Thyroid gland (tissue), 4 donors: Measurements from ENCODE around the gene NEMP1. TPM values are rescaled to one million over a fixed set of nuclear protein-coding genes. Genes with fewer than 3 reads are reported as not detected.

Source experiments
- DNase-seq, 2 donors: peaks; one replicate each; pipeline ENCODE4 v3.0.0-alpha.2; 2019
- H3K27ac ChIP-seq, 3 donors: fragments of 200-600 bp; sonication (generic); 1 replicate in 2 of 3; 2 replicates in 1 of 3; pipeline ENCODE4 v1.5.1; 2016 to 2019; ENCODE audit warnings: mild to moderate bottlenecking in 1 of 3, moderate library complexity in 1 of 3
- H3K27me3 ChIP-seq: fragments of 200-600 bp; sonication (generic); one replicate; pipeline ENCODE4 v1.5.1; 2019
- H3K36me3 ChIP-seq, 2 donors: fragments of 200-600 bp; sonication (generic); one replicate each; pipeline ENCODE4 v1.5.1; 2016 to 2019
- H3K4me1 ChIP-seq, 2 donors: fragments of 200-600 bp; sonication (generic); one replicate each; pipeline ENCODE4 v1.5.1; 2017 to 2019
- H3K4me3 ChIP-seq, 3 donors: fragments of 200-600 bp; sonication (generic); replicated peaks in 1 of 3; 1 replicate in 2 of 3; 2 replicates in 1 of 3; pipeline ENCODE4 v1.5.1; 2016; ENCODE audit warnings: mild to moderate bottlenecking in 1 of 3
- H3K9me3 ChIP-seq: fragments of 200-600 bp; sonication (generic); one replicate; pipeline ENCODE4 v1.5.1; 2017
- CTCF ChIP-seq, 6 experiments: fragments of 200-600 bp in 3 of 6; fragments of 450-650 bp in 3 of 6; sonication (generic) in 3 of 6; IDR thresholded peaks; one replicate each; pipeline ENCODE4 v1.5.1; 2016 to 2019; ENCODE audit warnings: antibody characterized with exemption in 6 of 6, mild to moderate bottlenecking in 2 of 6, inconsistent platforms in 1 of 6, moderate library complexity in 1 of 6
- POLR2A ChIP-seq, 2 donors: fragments of 450-650 bp; IDR thresholded peaks; one replicate each; pipeline ENCODE4 v1.6.1; 2017; ENCODE audit warnings: antibody characterized with exemption in 2 of 2, mild to moderate bottlenecking in 2 of 2, moderate library complexity in 1 of 2
- WGBS, 2 donors: methylation state at CpG; one replicate each; pipeline ENCODE4 v1.1.5; 2017; 5-methylcytosine and 5-hydroxymethylcytosine counted together
- intact Hi-C: fragments of 100-400 bp; cut with DNase I; formaldehyde crosslinking; loops from one replicate; pipeline ENCODE4 v1.15.1; 2023
- total RNA-seq, 4 donors: library from RNA; depleted of rRNA; stranded (reverse); fragments of >200 nt; gene quantifications; one replicate each; pipeline ENCODE4 v1.2.3, GENCODE V29; 2016

The NEMP1 gene
- total RNA-seq, 4 donors from 2014 or later: 5.6 to 10.9 (median 9.2) TPM

GRCh38 chr12:57106021-57106708, 27.6 kb upstream of the NEMP1 start:
- no peak for DNase-seq
- Histone ChIP-seq H3K4me3 (no peak overlapping the region), H3K27me3 (no peaks in the 10 kb centered on the region), H3K27ac (no peak overlapping the region), H3K9me3 (no peaks in the 10 kb centered on the region), H3K36me3 (peaks cover 20 to 30% of the 10 kb centered on the region in 2 donors), H3K4me1 (peaks cover 7 to 23% of the 10 kb centered on the region in 2 donors)
- intact Hi-C loops: no loop called here
- WGBS, 2 donors: 84 to 86% methylated on average over 7 to 9 of the region's 9 CpGs
- TF ChIP-seq POLR2A (IDR thresholded peaks at IDR 0.05): no peak

- TF ChIP-seq POLR2A (IDR thresholded peaks at IDR 0.05) (no peak), CTCF (IDR thresholded peaks at IDR 0.05) (no peak)
- H3K4me1 ChIP-seq: peaks cover 7 to 23% of the 10 kb centered on the region in 2 donors
- H3K4me3 ChIP-seq: no peak overlapping the region
- H3K27ac ChIP-seq: no peak overlapping the region
- H3K27me3 ChIP-seq: no peaks in the 10 kb centered on the region
- 93 to 96% methylated on average over 9 to 13 of the region's 14 CpGs for WGBS, 2 donors
- H3K36me3 ChIP-seq: peaks cover 20 to 30% of the 10 kb centered on the region in 2 donors
- no peak for DNase-seq
- intact Hi-C loops: no loop called here
- H3K9me3 ChIP-seq: no peaks in the 10 kb centered on the region
Observed at GRCh38 chr12:57105011-57105753, 26.6 kb upstream of the NEMP1 start.

GRCh38 chr12:57104292-57104910, 25.8 kb upstream of the NEMP1 start:
- peaks cover 0 to 16% of the 10 kb centered on the region in 2 donors for H3K4me1 ChIP-seq
- H3K27me3 ChIP-seq: no peaks in the 10 kb centered on the region
- H3K27ac ChIP-seq: no peak overlapping the region
- H3K9me3 ChIP-seq: no peaks in the 10 kb centered on the region
- TF ChIP-seq CTCF (IDR thresholded peaks at IDR 0.05) (no peak), POLR2A (IDR thresholded peaks at IDR 0.05) (no peak)
- 94 to 95% methylated on average over 12 of the region's 12 CpGs for WGBS, 2 donors
- H3K36me3 ChIP-seq: peaks cover 24 to 34% of the 10 kb centered on the region in 2 donors
- DNase-seq: no peak
- H3K4me3 ChIP-seq: no peak overlapping the region
- intact Hi-C loops: no loop called here

GRCh38 chr12:57103856-57104255, 25.3 kb upstream of the NEMP1 start:
- WGBS, 2 donors: 93 to 95% methylated on average over 7 of the region's 7 CpGs
- intact Hi-C loops: no loop called here
- no peak for DNase-seq
- TF ChIP-seq POLR2A (IDR thresholded peaks at IDR 0.05) (no peak), CTCF (IDR thresholded peaks at IDR 0.05) (no peak)
- no peak overlapping the region for H3K27ac ChIP-seq
- no peaks in the 10 kb centered on the region for H3K27me3 ChIP-seq
- no peaks in the 10 kb centered on the region for H3K9me3 ChIP-seq
- H3K4me1 ChIP-seq: peaks cover 0 to 10% of the 10 kb centered on the region in 2 donors
- H3K36me3 ChIP-seq: peaks cover 27 to 38% of the 10 kb centered on the region in 2 donors
- no peak overlapping the region for H3K4me3 ChIP-seq

GRCh38 chr12:57101892-57102695, 23.5 kb upstream of the NEMP1 start:
- H3K27me3 ChIP-seq: no peaks in the 10 kb centered on the region
- H3K9me3 ChIP-seq: no peaks in the 10 kb centered on the region
- WGBS, 2 donors: 79 to 91% methylated on average over 15 of the region's 15 CpGs
- no peaks in the 10 kb centered on the region for H3K4me1 ChIP-seq
- no peak for TF ChIP-seq POLR2A (IDR thresholded peaks at IDR 0.05)
- no peak for TF ChIP-seq CTCF (IDR thresholded peaks at IDR 0.05)
- DNase-seq: no peak
- no peak overlapping the region for H3K4me3 ChIP-seq
- intact Hi-C loops: no loop called here
- peaks cover 32 to 45% of the 10 kb centered on the region in 2 donors for H3K36me3 ChIP-seq
- no peak overlapping the region for H3K27ac ChIP-seq
